Measurements from ENCODE around the gene PACSIN2. TPM values are rescaled to one million over a fixed set of nuclear protein-coding genes. Genes with fewer than 3 reads are reported as not detected.

The PACSIN2 gene
- total RNA-seq, 4 donors from 2014 or later = 73.1 to 171 (median 107) TPM

GRCh38 chr22:42855211-42855610 lies 159.7 kb downstream of the PACSIN2 start:
- Histone ChIP-seq H3K36me3 (no peaks in the 10 kb centered on the region), H3K4me3 (peak overlapping the region in 1 of 2 donors; percentile 78), H3K27me3 (no peaks in the 10 kb centered on the region), H3K27ac (peak overlapping the region in 2 of 4 donors; percentile 91 to 93), H3K4me1 (peaks cover 0 to 28% (median 7%) of the 10 kb centered on the region in 3 donors), H3K9me3 (no peaks in the 10 kb centered on the region)
- WGBS, 2 donors (ENCODE audit: low coverage in 1 of 2) = 60 to 68% methylated on average over 6 of the region's 8 CpGs
- no peak for ATAC-seq
- TF ChIP-seq POLR2AphosphoS5 (IDR thresholded peaks at IDR 0.05) (no peak), EP300 (IDR thresholded peaks at IDR 0.05) (no peak), POLR2A (IDR thresholded peaks at IDR 0.05) (no peak), CTCF (IDR thresholded peaks at IDR 0.05) (no peak)

GRCh38 chr22:42848941-42849550 lies 165.9 kb downstream of the PACSIN2 start:
- no peak overlapping the region for H3K4me3 ChIP-seq
- peaks cover 0 to 32% of the 10 kb centered on the region in 2 donors for H3K36me3 ChIP-seq
- ATAC-seq = no peak
- no peak for TF ChIP-seq POLR2A (IDR thresholded peaks at IDR 0.05)
- no peak for TF ChIP-seq CTCF (IDR thresholded peaks at IDR 0.05)
- no peak for TF ChIP-seq POLR2AphosphoS5 (IDR thresholded peaks at IDR 0.05)
- TF ChIP-seq EP300 (IDR thresholded peaks at IDR 0.05) = no peak
- no peak overlapping the region for H3K27ac ChIP-seq
- 93 to 96% methylated on average over 3 to 4 of the region's 5 CpGs for WGBS, 2 donors (ENCODE audit: low coverage in 1 of 2)
- no peaks in the 10 kb centered on the region for H3K27me3 ChIP-seq
- H3K9me3 ChIP-seq = no peaks in the 10 kb centered on the region
- peaks cover 0 to 14% (median 0%) of the 10 kb centered on the region in 3 donors for H3K4me1 ChIP-seq

DNA sequence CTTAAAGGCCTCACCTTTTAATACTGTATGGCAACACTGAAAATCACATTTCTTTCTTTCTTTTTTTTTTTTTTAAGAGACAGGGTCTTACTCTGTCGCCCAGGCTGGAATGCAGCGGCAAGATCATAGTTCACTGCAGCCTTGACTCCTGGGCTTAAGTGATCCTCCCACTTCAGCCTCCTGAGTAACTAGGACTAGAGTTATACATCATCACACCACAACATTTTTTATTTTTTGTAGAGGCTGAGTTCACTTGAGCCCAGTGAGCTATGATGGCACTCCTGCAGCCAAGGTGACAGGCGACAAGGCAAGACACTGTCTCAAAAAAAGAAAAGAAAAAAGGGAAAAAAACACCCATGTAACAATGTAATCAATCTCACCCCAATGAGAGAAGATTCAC lies 167.8 kb downstream of the PACSIN2 start:
- Histone ChIP-seq H3K9me3 (no peaks in the 10 kb centered on the region), H3K27me3 (no peaks in the 10 kb centered on the region), H3K4me1 (peaks cover 0 to 14% (median 0%) of the 10 kb centered on the region in 3 donors), H3K4me3 (no peak overlapping the region), H3K36me3 (peaks cover 0 to 52% of the 10 kb centered on the region in 2 donors), H3K27ac (no peak overlapping the region)
- WGBS, 2 donors (ENCODE audit: low coverage in 1 of 2) = 94 to 100% methylated on average over 2 of the region's 3 CpGs
- no peak for ATAC-seq
- TF ChIP-seq POLR2A (IDR thresholded peaks at IDR 0.05) (no peak), POLR2AphosphoS5 (IDR thresholded peaks at IDR 0.05) (no peak), EP300 (IDR thresholded peaks at IDR 0.05) (no peak), CTCF (IDR thresholded peaks at IDR 0.05) (no peak)

DNA sequence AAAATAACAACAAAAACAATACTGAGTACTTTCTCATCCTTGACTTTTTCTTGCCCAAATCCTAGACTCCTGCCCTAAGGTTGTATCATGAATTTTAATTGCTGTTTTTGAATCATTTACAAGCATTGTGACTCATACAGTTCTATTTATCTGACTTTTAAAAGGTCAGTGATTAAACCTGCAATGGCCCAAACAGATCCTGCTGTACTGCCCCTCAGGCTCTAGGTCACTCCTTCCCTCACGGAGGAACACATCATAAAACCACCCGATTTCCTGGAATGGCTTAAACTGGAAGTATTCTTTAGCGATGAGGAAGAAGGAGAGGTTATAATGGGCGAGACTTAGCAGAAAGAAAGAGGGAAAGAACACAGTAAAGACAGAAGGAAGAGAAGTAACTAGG lies 170.2 kb downstream of the PACSIN2 start:
- H3K9me3 ChIP-seq = no peaks in the 10 kb centered on the region
- ATAC-seq = peak; percentile 16
- H3K4me1 ChIP-seq = peaks cover 0 to 14% (median 0%) of the 10 kb centered on the region in 3 donors
- no peak overlapping the region for H3K4me3 ChIP-seq
- no peaks in the 10 kb centered on the region for H3K27me3 ChIP-seq
- H3K27ac ChIP-seq = no peak overlapping the region
- no peak for TF ChIP-seq EP300 (IDR thresholded peaks at IDR 0.05)
- no peak for TF ChIP-seq CTCF (IDR thresholded peaks at IDR 0.05)
- TF ChIP-seq POLR2A (IDR thresholded peaks at IDR 0.05) = no peak
- peak; percentile 30 for TF ChIP-seq POLR2AphosphoS5 (IDR thresholded peaks at IDR 0.05)
- peaks cover 0 to 74% of the 10 kb centered on the region in 2 donors for H3K36me3 ChIP-seq
- 63 to 82% methylated on average over 2 to 4 of the region's 4 CpGs for WGBS, 2 donors (ENCODE audit: low coverage in 1 of 2)

Data from gastroesophageal sphincter (tissue), 4 donors.